Neural progenitor cell (in vitro differentiated cells): ENCODE results near the gene NAA16. TPM values are rescaled to one million over a fixed set of nuclear protein-coding genes. Genes with fewer than 3 reads are reported as not detected.

Source experiments
- DNase-seq: peaks from one replicate; pipeline ENCODE4 v3.0.0-alpha.2; 2016; ENCODE audit warnings: low spot score
- H2AFZ ChIP-seq: fragments of 200-600 bp; sonication (generic); replicated peaks from 2 replicates; pipeline ENCODE4 v1.6.1; 2016; ENCODE audit warnings: antibody characterized with exemption
- H3F3A ChIP-seq: fragments of 200-600 bp; sonication (generic); 2 replicates; pipeline ENCODE4 v1.6.1; 2016; ENCODE audit warnings: antibody characterized with exemption, low read depth
- H3K27ac ChIP-seq: fragments of 200-600 bp; sonication (generic); 2 replicates; pipeline ENCODE4 v1.5.1; 2016; ENCODE audit warnings: mild to moderate bottlenecking
- H3K27me3 ChIP-seq: fragments of 200-600 bp; sonication (generic); 2 replicates; pipeline ENCODE4 v1.6.1; 2016; ENCODE audit warnings: mild to moderate bottlenecking, moderate library complexity
- H3K36me3 ChIP-seq: fragments of 200-600 bp; sonication (generic); 2 replicates; pipeline ENCODE4 v1.5.1; 2016
- H3K4me1 ChIP-seq: fragments of 200-600 bp; sonication (generic); 2 replicates; pipeline ENCODE4 v1.6.1; 2016; ENCODE audit warnings: mixed run types
- H3K4me2 ChIP-seq: fragments of 200-600 bp; sonication (generic); 2 replicates; pipeline ENCODE4 v1.6.1; 2016
- H3K4me3 ChIP-seq: fragments of 200-600 bp; sonication (generic); 2 replicates; pipeline ENCODE4 v1.5.1; 2016
- H3K79me2 ChIP-seq: fragments of 200-600 bp; sonication (generic); 2 replicates; pipeline ENCODE4 v1.6.1; 2016; ENCODE audit warnings: low read depth
- H3K9ac ChIP-seq: fragments of 200-600 bp; sonication (generic); 2 replicates; pipeline ENCODE4 v1.6.1; 2016
- H3K9me3 ChIP-seq: fragments of 200-600 bp; sonication (generic); 2 replicates; pipeline ENCODE4 v1.5.1; 2016; ENCODE audit warnings: low read depth
- H4K20me1 ChIP-seq: fragments of 200-600 bp; sonication (generic); 2 replicates; pipeline ENCODE4 v1.6.1; 2016; ENCODE audit warnings: low read depth
- H3K27ac Mint-ChIP-seq: 3 replicates; pipeline ENCODE4 v1.8.0; 2021; ENCODE audit warnings: mixed read lengths
- H3K27me3 Mint-ChIP-seq: 2 replicates; pipeline ENCODE4 v1.8.0; 2022; ENCODE audit warnings: low read depth, mild to moderate bottlenecking, inconsistent platforms, moderate library complexity, mixed read lengths; ENCODE audit not compliant: insufficient read depth
- H3K36me3 Mint-ChIP-seq: 3 replicates; pipeline ENCODE4 v1.8.0; 2021; ENCODE audit warnings: mixed read lengths
- H3K4me1 Mint-ChIP-seq: 3 replicates; pipeline ENCODE4 v1.8.0; 2021; ENCODE audit warnings: mixed read lengths
- H3K4me3 Mint-ChIP-seq: 3 replicates; pipeline ENCODE4 v1.8.0; 2021; ENCODE audit warnings: mild to moderate bottlenecking, moderate library complexity, mixed read lengths
- H3K9me3 Mint-ChIP-seq: 3 replicates; pipeline ENCODE4 v1.8.0; 2020; ENCODE audit warnings: mixed read lengths
- EZH2 ChIP-seq: fragments of 200-600 bp; sonication (generic); IDR thresholded peaks from 2 replicates; pipeline ENCODE4 v1.6.1; 2017; ENCODE audit warnings: antibody characterized with exemption, mild to moderate bottlenecking, moderate library complexity
- EZH2phosphoT487 ChIP-seq: fragments of 200-600 bp; sonication (generic); IDR thresholded peaks from 2 replicates; pipeline ENCODE4 v1.6.1; 2017; ENCODE audit warnings: antibody characterized with exemption
- total RNA-seq: library from RNA; depleted of rRNA; stranded (reverse); fragments of >200 nt; gene quantifications from 2 replicates; pipeline ENCODE4 v1.2.3, GENCODE V29; 2015; ENCODE audit warnings: low replicate concordance
- TF ChIP-seq, protein P1 (sequence below): fragments of 200-600 bp; sonication (generic); IDR thresholded peaks from 2 replicates; pipeline ENCODE4 v1.5.1; 2017; ENCODE audit warnings: antibody characterized with exemption, mild to moderate bottlenecking

The NAA16 gene
- total RNA-seq, 1 donor from 2014 or later: 45.3 TPM

DNA sequence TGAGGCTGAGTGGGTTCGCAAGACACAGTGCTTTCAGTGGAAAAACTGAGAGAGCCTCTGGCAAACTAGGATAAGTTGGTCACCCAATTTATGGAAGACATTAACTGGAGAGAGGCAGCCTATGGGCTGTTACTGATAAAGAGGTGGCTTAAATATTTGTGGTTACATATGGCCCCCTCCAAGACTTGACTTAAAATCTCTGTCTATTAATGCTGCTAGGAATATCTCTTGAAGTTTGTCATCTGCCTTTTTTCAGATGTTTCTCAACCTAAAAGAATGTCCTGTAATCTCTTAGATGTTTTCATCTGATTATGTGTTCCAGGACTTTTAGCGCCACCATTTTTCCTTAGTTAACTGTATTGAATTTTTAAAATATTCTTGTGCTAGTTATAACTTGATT lies 54.6 kb downstream of the NAA16 start:
- DNase-seq: no peak
- TF ChIP-seq EZH2phosphoT487: no peak
- TF ChIP-seq, protein P1, sequence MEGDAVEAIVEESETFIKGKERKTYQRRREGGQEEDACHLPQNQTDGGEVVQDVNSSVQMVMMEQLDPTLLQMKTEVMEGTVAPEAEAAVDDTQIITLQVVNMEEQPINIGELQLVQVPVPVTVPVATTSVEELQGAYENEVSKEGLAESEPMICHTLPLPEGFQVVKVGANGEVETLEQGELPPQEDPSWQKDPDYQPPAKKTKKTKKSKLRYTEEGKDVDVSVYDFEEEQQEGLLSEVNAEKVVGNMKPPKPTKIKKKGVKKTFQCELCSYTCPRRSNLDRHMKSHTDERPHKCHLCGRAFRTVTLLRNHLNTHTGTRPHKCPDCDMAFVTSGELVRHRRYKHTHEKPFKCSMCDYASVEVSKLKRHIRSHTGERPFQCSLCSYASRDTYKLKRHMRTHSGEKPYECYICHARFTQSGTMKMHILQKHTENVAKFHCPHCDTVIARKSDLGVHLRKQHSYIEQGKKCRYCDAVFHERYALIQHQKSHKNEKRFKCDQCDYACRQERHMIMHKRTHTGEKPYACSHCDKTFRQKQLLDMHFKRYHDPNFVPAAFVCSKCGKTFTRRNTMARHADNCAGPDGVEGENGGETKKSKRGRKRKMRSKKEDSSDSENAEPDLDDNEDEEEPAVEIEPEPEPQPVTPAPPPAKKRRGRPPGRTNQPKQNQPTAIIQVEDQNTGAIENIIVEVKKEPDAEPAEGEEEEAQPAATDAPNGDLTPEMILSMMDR: no peak
- no peak for TF ChIP-seq EZH2
- H3K9ac ChIP-seq: no peak overlapping the region
- H2AFZ ChIP-seq: no peak overlapping the region
- H3K9me3 ChIP-seq: no peaks in the 10 kb centered on the region
- no peaks in the 10 kb centered on the region for H3K27me3 ChIP-seq
- H3F3A ChIP-seq: no peaks in the 10 kb centered on the region
- H3K9me3 Mint-ChIP-seq: no peaks in the 10 kb centered on the region
- H3K36me3 ChIP-seq: peaks cover 40% of the 10 kb centered on the region
- peaks cover 6% of the 10 kb centered on the region for H3K4me1 Mint-ChIP-seq
- no peak overlapping the region for H3K4me3 Mint-ChIP-seq
- H4K20me1 ChIP-seq: no peaks in the 10 kb centered on the region
- H3K27me3 Mint-ChIP-seq: no peaks in the 10 kb centered on the region
- peaks cover 55% of the 10 kb centered on the region for H3K36me3 Mint-ChIP-seq
- H3K4me1 ChIP-seq: no peaks in the 10 kb centered on the region
- H3K4me2 ChIP-seq: no peak overlapping the region
- H3K4me3 ChIP-seq: no peak overlapping the region
- no peak overlapping the region for H3K27ac Mint-ChIP-seq
- H3K79me2 ChIP-seq: no peaks in the 10 kb centered on the region
- no peak overlapping the region for H3K27ac ChIP-seq

DNA sequence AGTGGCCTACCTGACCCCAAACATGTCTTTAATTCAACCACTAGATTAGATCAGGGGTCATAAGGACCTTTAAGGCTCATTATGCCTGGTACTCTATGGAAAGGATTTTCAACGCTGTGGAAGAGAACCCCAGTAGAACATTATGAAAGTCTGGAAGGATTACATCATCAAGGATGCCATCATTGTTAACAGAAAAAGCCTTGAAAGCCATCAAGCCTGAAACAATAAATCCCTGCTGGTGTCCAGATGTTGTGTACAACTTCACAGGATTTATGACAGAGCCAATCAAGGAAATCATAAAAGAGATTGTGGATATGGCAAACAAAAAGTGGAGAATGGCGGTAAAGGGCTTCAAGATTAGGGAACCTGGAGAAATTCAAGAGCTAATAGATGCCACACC lies 59.7 kb downstream of the NAA16 start:
- Mint-ChIP-seq H3K4me3 (no peak overlapping the region), H3K27ac (no peak overlapping the region), H3K36me3 (peaks cover 63% of the 10 kb centered on the region), H3K4me1 (peaks cover 4% of the 10 kb centered on the region), H3K27me3 (no peaks in the 10 kb centered on the region), H3K9me3 (no peaks in the 10 kb centered on the region)
- H3K4me2 ChIP-seq: no peak overlapping the region
- H3K27ac ChIP-seq: no peak overlapping the region
- H3K4me3 ChIP-seq: no peak overlapping the region
- peaks cover 59% of the 10 kb centered on the region for H3K36me3 ChIP-seq
- TF ChIP-seq EZH2phosphoT487 (no peak), EZH2 (no peak)
- TF ChIP-seq, protein P1: no peak
- H3K79me2 ChIP-seq: no peaks in the 10 kb centered on the region
- DNase-seq: no peak
- H3F3A ChIP-seq: peaks cover 3% of the 10 kb centered on the region
- no peaks in the 10 kb centered on the region for H3K9me3 ChIP-seq
- H3K4me1 ChIP-seq: no peaks in the 10 kb centered on the region
- no peak overlapping the region for H2AFZ ChIP-seq
- no peaks in the 10 kb centered on the region for H3K27me3 ChIP-seq
- no peak overlapping the region for H3K9ac ChIP-seq
- no peaks in the 10 kb centered on the region for H4K20me1 ChIP-seq

DNA sequence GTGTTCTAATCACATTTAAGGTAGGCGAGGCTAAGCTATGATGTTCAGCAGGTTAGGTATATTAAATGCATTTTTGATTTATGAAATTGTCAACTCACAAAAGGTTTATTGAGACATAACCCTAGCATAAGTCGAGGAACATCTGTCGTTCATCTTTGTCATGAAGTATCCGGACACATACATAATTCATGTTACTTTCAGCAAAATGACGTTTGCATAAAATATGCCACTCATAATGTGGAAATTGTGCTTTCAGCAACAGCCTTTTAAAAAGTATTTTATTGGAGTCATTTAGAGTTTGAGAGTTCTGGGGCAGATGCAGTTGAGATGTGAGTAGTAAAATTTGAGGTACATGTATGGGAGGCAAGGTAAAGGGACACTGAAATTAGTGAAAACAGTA lies 66.4 kb downstream of the NAA16 start:
- H3K9me3 Mint-ChIP-seq: no peaks in the 10 kb centered on the region
- H3K36me3 ChIP-seq: peaks cover 22% of the 10 kb centered on the region
- H3K27me3 ChIP-seq: no peaks in the 10 kb centered on the region
- no peak for DNase-seq
- no peak overlapping the region for H3K4me2 ChIP-seq
- no peak overlapping the region for H3K27ac ChIP-seq
- H3K4me3 ChIP-seq: no peak overlapping the region
- TF ChIP-seq, protein P1: no peak
- TF ChIP-seq EZH2 (no peak), EZH2phosphoT487 (no peak)
- peaks cover 25% of the 10 kb centered on the region for H3F3A ChIP-seq
- no peak overlapping the region for H3K27ac Mint-ChIP-seq
- no peak overlapping the region for H3K4me3 Mint-ChIP-seq
- H4K20me1 ChIP-seq: no peaks in the 10 kb centered on the region
- no peaks in the 10 kb centered on the region for H3K4me1 Mint-ChIP-seq
- no peak overlapping the region for H2AFZ ChIP-seq
- peaks cover 28% of the 10 kb centered on the region for H3K36me3 Mint-ChIP-seq
- no peaks in the 10 kb centered on the region for H3K27me3 Mint-ChIP-seq
- H3K79me2 ChIP-seq: no peaks in the 10 kb centered on the region
- no peaks in the 10 kb centered on the region for H3K4me1 ChIP-seq
- H3K9ac ChIP-seq: no peak overlapping the region
- no peaks in the 10 kb centered on the region for H3K9me3 ChIP-seq
